Panc1 (cell line): ENCODE data around the gene INS. TPM values are rescaled to one million over a fixed set of nuclear protein-coding genes. Genes with fewer than 3 reads are reported as not detected.

ENCODE experiments used
- ATAC-seq: fragments of 200-7000 bp; cut with Tn5 transposase; 2 replicates; pipeline ENCODE4 v1.9.1; 2020; ENCODE audit warnings: mild to moderate bottlenecking, moderate library complexity
- BruUV-seq: library from RNA; stranded (reverse); fragments of 400-500 nt; replicated peaks from 2 replicates; lab custom pipeline; 2021; lab: Mats Ljungman, UMichigan
- CTCF ChIA-PET: fragments of 300-600 bp; sonication (Branson Sonifier 250); formaldehyde crosslinking; loops from one replicate; lab custom pipeline; 2022; ENCODE audit warnings: antibody characterized with exemption; lab: Charles Lee
- POLR2A ChIA-PET: fragments of 300-600 bp; sonication (Branson Sonifier 250); formaldehyde crosslinking; loops from one replicate; lab custom pipeline; 2022; ENCODE audit warnings: antibody characterized with exemption; lab: Charles Lee
- DNase-seq: peaks from one replicate; pipeline ENCODE4 v3.0.0-alpha.2; 2010; ENCODE audit warnings: low read depth, low spot score
- H3K27ac ChIP-seq: 2 replicates; pipeline ENCODE4 v1.5.1; 2011; ENCODE audit warnings: mild to moderate bottlenecking, low read length, inconsistent platforms
- H3K27me3 ChIP-seq: fragments of 200-500 bp; sonication (Bioruptor generic); 2 replicates; pipeline ENCODE4 v1.6.0; 2014; ENCODE audit warnings: low read length, inconsistent platforms; ENCODE audit not compliant: control insufficient read depth, insufficient read depth
- H3K36me3 ChIP-seq: fragments of 200-500 bp; sonication (Bioruptor generic); 2 replicates; pipeline ENCODE4 v1.5.1; 2014; ENCODE audit warnings: inconsistent platforms, mild to moderate bottlenecking, low read length, moderate library complexity; ENCODE audit not compliant: control insufficient read depth, insufficient read depth
- H3K4me1 ChIP-seq: 2 replicates; pipeline ENCODE4 v1.5.1; 2011; ENCODE audit warnings: inconsistent platforms, mild to moderate bottlenecking, low read length, moderate library complexity; ENCODE audit not compliant: control insufficient read depth, insufficient read depth
- H3K4me3 ChIP-seq, 2 experiments: 2 replicates each; pipeline ENCODE4 v1.5.1; 2011 to 2012; ENCODE audit warnings: low read depth in 2 of 2, low read length in 2 of 2, mild to moderate bottlenecking in 2 of 2, inconsistent platforms in 1 of 2, moderate library complexity in 1 of 2
- H3K9me3 ChIP-seq: fragments of 200-500 bp; sonication (Bioruptor generic); 2 replicates; pipeline ENCODE4 v1.5.1; 2014; ENCODE audit warnings: low read depth, mild to moderate bottlenecking, inconsistent platforms, low read length, moderate library complexity; ENCODE audit not compliant: control insufficient read depth, insufficient read depth
- CTCF ChIP-seq: fragments of 450-650 bp; IDR thresholded peaks from 2 replicates; pipeline ENCODE4 v1.5.1; 2017; ENCODE audit warnings: mild to moderate bottlenecking
- POLR2AphosphoS5 ChIP-seq: IDR thresholded peaks from 2 replicates; pipeline ENCODE4 v1.6.1; 2012; ENCODE audit warnings: mild to moderate bottlenecking, low read depth, low read length, moderate library complexity
- REST ChIP-seq, 2 experiments: IDR thresholded peaks; 2 replicates each; pipeline ENCODE4 v1.6.1; 2011 to 2012; ENCODE audit warnings: low read depth in 2 of 2, control low read depth in 1 of 2, low read length in 1 of 2, mild to moderate bottlenecking in 1 of 2, moderate library complexity in 1 of 2; ENCODE audit not compliant: insufficient read depth in 1 of 2
- SIN3A ChIP-seq: IDR thresholded peaks from 2 replicates; pipeline ENCODE4 v1.6.1; 2012; ENCODE audit warnings: low read depth, mild to moderate bottlenecking, low read length, moderate library complexity, borderline replicate concordance; ENCODE audit not compliant: insufficient read depth
- TCF7L2 ChIP-seq: IDR thresholded peaks from 2 replicates; pipeline ENCODE4 v1.6.1; 2011; ENCODE audit warnings: mild to moderate bottlenecking, low read depth, low read length, inconsistent platforms
- in situ Hi-C: cut with HindIII; loops from 2 replicates; pipeline ENCODE4 v1.10.0; 2016; ENCODE audit warnings: low sequenced_read_pairs, low pct_unique_long_range_greater_than_20kb
- intact Hi-C: fragments of 100-400 bp; cut with micrococcal nuclease; formaldehyde crosslinking; loops from one replicate; pipeline ENCODE4 v1.10.0; 2022; ENCODE audit not compliant: unreplicated experiment
- total RNA-seq: library from RNA; stranded (reverse); gene quantifications from one replicate; pipeline ENCODE4 v1.2.1, GENCODE V29; 2021; ENCODE audit not compliant: unreplicated experiment

The INS gene
- total RNA-seq, 1 experiment from 2014 or later: not detected

GRCh38 chr11:2139123-2139521 lies 21.9 kb downstream of the INS start, which contains the start of gene IGF2:
IGF2 (minus strand) TSS chr11:2139389; CDS start chr11:2135523, 3,866 bp downstream.
- Histone ChIP-seq H3K9me3 (no peaks in the 10 kb centered on the region), H3K27me3 (peaks cover 34% of the 10 kb centered on the region), H3K4me3 (peak within 1 kb of the TSS; percentile 21 to 50), H3K36me3 (peaks cover 3% of the 10 kb centered on the region; the same call in 1 of the 2 replicates), H3K27ac (no peak within 1 kb of the TSS), H3K4me1 (peaks cover 11% of the 10 kb centered on the region)
- intact Hi-C loops: no loop called here
- TF ChIP-seq TCF7L2 (no peak), CTCF (no peak; the same call in 1 of the 2 replicates), POLR2AphosphoS5 (no peak), SIN3A (no peak), REST (IDR thresholded peaks at IDR 0.05; ENCODE audit: insufficient read depth in 1 of 2, low read depth in 2 of 2, low read length in 1 of 2) (no peak)
- no TSS peak for BruUV-seq
- no peak for DNase-seq
- in situ Hi-C loops: no loop called here
- peak; percentile 34 for ATAC-seq
- CTCF ChIA-PET: interaction anchor here (1.1 kb wide), 1 partner anchor 11 kb away, joined by 4 read pairs; no protein-coding TSS in a partner anchor
- POLR2A ChIA-PET: interaction anchor here (0.7 kb wide), 1 partner anchor 596 kb away, joined by 3 read pairs; no protein-coding TSS in a partner anchor

- Histone ChIP-seq H3K36me3 (peaks cover 3% of the 10 kb centered on the region; the same call in 1 of the 2 replicates), H3K4me3 (peak overlapping the region; percentile 21 to 50), H3K9me3 (no peaks in the 10 kb centered on the region), H3K4me1 (peaks cover 8% of the 10 kb centered on the region), H3K27me3 (peaks cover 31% of the 10 kb centered on the region), H3K27ac (no peak overlapping the region)
- ATAC-seq: peak; percentile 10; the same call in 1 of the 2 replicates
- CTCF ChIA-PET: interaction anchor here (1.1 kb wide), 1 partner anchor 12 kb away, joined by 4 read pairs; no protein-coding TSS in a partner anchor
- DNase-seq: no peak
- intact Hi-C loops (no loop called here), in situ Hi-C loops (no loop called here)
- TF ChIP-seq TCF7L2 (no peak), POLR2AphosphoS5 (no peak), SIN3A (no peak), REST (IDR thresholded peaks at IDR 0.05; ENCODE audit: insufficient read depth in 1 of 2, low read depth in 2 of 2, low read length in 1 of 2) (no peak), CTCF (no peak)
- BruUV-seq: no TSS peak
- POLR2A ChIA-PET: interaction anchor here (0.6 to 0.7 kb wide), 3 partner anchors 111 to 596 kb away, joined by 3 to 10 read pairs (median 8); no protein-coding TSS in a partner anchor
Measured at GRCh38 chr11:2138431-2139122, 22.4 kb downstream of the INS start.
